ENCODE data around the gene JADE3. TPM values are rescaled to one million over a fixed set of nuclear protein-coding genes. Genes with fewer than 3 reads are reported as not detected.

Gene JADE3
- total RNA-seq, 1 experiment from 2014 or later, result 20.2 TPM

DNA sequence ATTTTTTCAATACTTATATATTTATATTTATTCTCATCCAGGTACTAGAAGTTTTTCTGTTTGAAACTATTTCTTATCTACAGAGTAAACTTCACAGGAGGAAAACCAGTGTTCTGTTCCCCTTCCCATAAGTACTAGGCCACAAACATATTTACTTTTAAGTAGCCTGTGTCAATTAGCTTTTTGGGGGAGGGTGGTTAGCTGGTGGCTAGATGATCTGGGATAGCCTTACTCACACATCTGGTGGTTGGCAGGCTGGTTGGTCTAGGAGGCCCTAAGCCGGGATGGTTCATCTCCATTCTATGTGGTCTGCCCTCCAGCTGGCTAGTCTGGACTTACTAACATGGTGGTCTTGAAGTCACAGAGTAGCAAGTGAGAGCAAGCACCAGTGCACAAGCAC lies 6.2 kb downstream of the JADE3 start:
- Histone ChIP-seq H2BK15ac (ENCODE audit: low read depth, low read length) (no peak overlapping the region), H3K9me3 (ENCODE audit: control insufficient read depth, low read depth, low read length) (peaks cover 25% of the 10 kb centered on the region), H2BK120ac (ENCODE audit: low read depth, low read length, poor library complexity, severe bottlenecking) (no peak overlapping the region), H2AK5ac (ENCODE audit: insufficient read length, low read length) (no peak overlapping the region), H3K23me2 (ENCODE audit: insufficient read length, low read depth, low read length, poor library complexity, severe bottlenecking) (peaks cover 6% of the 10 kb centered on the region), H2AFZ (ENCODE audit: low read length) (no peak overlapping the region), H3K4me2 (ENCODE audit: insufficient read depth, insufficient read length, low read length) (no peak overlapping the region), H4K8ac (replicated peaks; ENCODE audit: insufficient read length, low read depth, low read length) (no peak overlapping the region), H3K18ac (ENCODE audit: insufficient read length, low read depth, low read length) (no peak overlapping the region), H3K27me3 (ENCODE audit: insufficient read depth, low read length) (no peaks in the 10 kb centered on the region), H3K14ac (ENCODE audit: insufficient read depth, low read length) (no peak overlapping the region), H3K27ac (ENCODE audit: insufficient read length, low read depth, low read length) (no peak overlapping the region), H4K20me1 (ENCODE audit: control insufficient read depth, insufficient read depth, insufficient read length) (no peaks in the 10 kb centered on the region), H3K79me1 (ENCODE audit: insufficient read depth, low read depth, low read length, poor library complexity, severe bottlenecking) (peaks cover 7% of the 10 kb centered on the region), H2BK20ac (ENCODE audit: low read depth, low read length, poor library complexity, severe bottlenecking) (no peak overlapping the region), H3T11ph (ENCODE audit: low read length) (no peak overlapping the region), H4K91ac (ENCODE audit: insufficient read length, low read depth, low read length) (no peak overlapping the region), H4K5ac (ENCODE audit: insufficient read length, low read depth, low read length) (no peak overlapping the region), H2BK5ac (ENCODE audit: insufficient read length, low read length) (no peak overlapping the region), H3K79me2 (ENCODE audit: insufficient read depth, low read length) (peaks cover 10% of the 10 kb centered on the region; the same call in 1 of the 2 replicates), H3K4me1 (ENCODE audit: insufficient read depth, low read length) (peaks cover 2% of the 10 kb centered on the region; the same call in 1 of the 2 replicates), H2BK12ac (ENCODE audit: insufficient read length, low read depth, low read length) (no peak overlapping the region), H3K4ac (ENCODE audit: low read depth, low read length) (no peak overlapping the region), H3K9ac (ENCODE audit: extremely low read depth, insufficient read length, low read length) (no peak overlapping the region), H3K56ac (ENCODE audit: insufficient read length, low read depth, low read length) (no peak overlapping the region), H3K23ac (ENCODE audit: insufficient read length, low read depth, low read length) (no peak overlapping the region)
- Mint-ChIP-seq H3K4me1 (peaks cover 21 to 36% of the 10 kb centered on the region in 2 experiments), H3K4me3 (no peak overlapping the region), H3K27me3 (ENCODE audit: low read depth) (no peaks in the 10 kb centered on the region), H3K9me3 (peaks cover 83 to 85% of the 10 kb centered on the region in 2 experiments), H3K27ac (no peak overlapping the region), H3K36me3 (ENCODE audit: insufficient read depth in 1 of 3, low read depth in 3 of 3) (peaks cover 21 to 26% (median 23%) of the 10 kb centered on the region in 3 experiments)
- TF ChIP-seq, protein P1, sequence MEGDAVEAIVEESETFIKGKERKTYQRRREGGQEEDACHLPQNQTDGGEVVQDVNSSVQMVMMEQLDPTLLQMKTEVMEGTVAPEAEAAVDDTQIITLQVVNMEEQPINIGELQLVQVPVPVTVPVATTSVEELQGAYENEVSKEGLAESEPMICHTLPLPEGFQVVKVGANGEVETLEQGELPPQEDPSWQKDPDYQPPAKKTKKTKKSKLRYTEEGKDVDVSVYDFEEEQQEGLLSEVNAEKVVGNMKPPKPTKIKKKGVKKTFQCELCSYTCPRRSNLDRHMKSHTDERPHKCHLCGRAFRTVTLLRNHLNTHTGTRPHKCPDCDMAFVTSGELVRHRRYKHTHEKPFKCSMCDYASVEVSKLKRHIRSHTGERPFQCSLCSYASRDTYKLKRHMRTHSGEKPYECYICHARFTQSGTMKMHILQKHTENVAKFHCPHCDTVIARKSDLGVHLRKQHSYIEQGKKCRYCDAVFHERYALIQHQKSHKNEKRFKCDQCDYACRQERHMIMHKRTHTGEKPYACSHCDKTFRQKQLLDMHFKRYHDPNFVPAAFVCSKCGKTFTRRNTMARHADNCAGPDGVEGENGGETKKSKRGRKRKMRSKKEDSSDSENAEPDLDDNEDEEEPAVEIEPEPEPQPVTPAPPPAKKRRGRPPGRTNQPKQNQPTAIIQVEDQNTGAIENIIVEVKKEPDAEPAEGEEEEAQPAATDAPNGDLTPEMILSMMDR (conservative IDR thresholded peaks at IDR 0.05), result no peak
- WGBS (ENCODE audit: extremely low coverage, insufficient read length, low lambda C conversion rate), result no CpG with 5 or more reads among the region's 1 CpG
- DNase-seq, result no peak

Data from H9 (cell line).